Measurements from ENCODE around the gene PCMT1. TPM values are rescaled to one million over a fixed set of nuclear protein-coding genes. Genes with fewer than 3 reads are reported as not detected.

The PCMT1 gene
- total and polyA plus RNA-seq, 2 of the 13 experiments (the other 11 are each of a cell fraction or from before 2014, with no cell fraction given): 112 to 169 TPM

GRCh38 chr6:149750136-149750609 is 632 bp downstream of the PCMT1 start (continued):
- TF ChIP-seq ZHX2 (IDR thresholded peaks at IDR 0.05; ENCODE audit: low read depth) (no peak), ZHX2 (CRISPR knock-in tag; IDR thresholded peaks at IDR 0.05; ENCODE audit: borderline replicate concordance) (no peak), ZNF12 (CRISPR knock-in tag; IDR thresholded peaks at IDR 0.05) (no peak), MTF1 (CRISPR knock-in tag; IDR thresholded peaks at IDR 0.05) (no peak), NFAT5 (CRISPR knock-in tag; IDR thresholded peaks at IDR 0.05) (no peak), JUND (CRISPR knock-in tag; IDR thresholded peaks at IDR 0.05) (no peak), NFYC (CRISPR knock-in tag; IDR thresholded peaks at IDR 0.05) (no peak), POGZ (CRISPR knock-in tag; IDR thresholded peaks at IDR 0.05) (no peak), FOXK2 (IDR thresholded peaks at IDR 0.05) (no peak), SOX13 (IDR thresholded peaks at IDR 0.05) (no peak), SOX13 (CRISPR knock-in tag; conservative IDR thresholded peaks at IDR 0.05 in 1 of 2, IDR thresholded peaks at IDR 0.05 in 1 of 2) (peak; percentile 3 to 59; a peak in 1 of 4 replicates), ZNF770 (CRISPR knock-in tag; IDR thresholded peaks at IDR 0.05) (no peak), REL (CRISPR knock-in tag; conservative IDR thresholded peaks at IDR 0.05) (no peak), NFE2L2 (IDR thresholded peaks at IDR 0.05; ENCODE audit: low read length) (no peak), ZBTB38 (CRISPR knock-in tag; IDR thresholded peaks at IDR 0.05) (no peak), TOPORS (CRISPR knock-in tag; IDR thresholded peaks at IDR 0.05) (no peak), ZNF263 (CRISPR knock-in tag; IDR thresholded peaks at IDR 0.05) (no peak), MIXL1 (CRISPR knock-in tag; IDR thresholded peaks at IDR 0.05) (no peak), TAF1 (CRISPR knock-in tag; IDR thresholded peaks at IDR 0.05) (no peak), PAX8 (CRISPR knock-in tag; IDR thresholded peaks at IDR 0.05; ENCODE audit: borderline replicate concordance) (no peak)
